K562 (cell line): ENCODE results near the gene ST6GALNAC6. TPM values are rescaled to one million over a fixed set of nuclear protein-coding genes. Genes with fewer than 3 reads are reported as not detected.
A peak's percentile ranks its signal among the peaks of the same experiment; 100 is the strongest.

Experiments
- CBX8 ChIP-seq: fragments of 200-600 bp; sonication (generic); IDR thresholded peaks from 2 replicates; pipeline ENCODE4 v1.6.1; 2012; ENCODE audit warnings: borderline replicate concordance, mixed run types, low read depth, mild to moderate bottlenecking, moderate library complexity, mixed read lengths, low read length, control low read depth, inconsistent platforms; ENCODE audit not compliant: poor library complexity, severe bottlenecking; ENCODE audit errors: extremely low read depth
- CEBPG ChIP-seq, 3 experiments: fragments of 200-800 bp in 1 of 3; sonication (Bioruptor generic) in 1 of 3; sonication (generic) in 1 of 3; formaldehyde crosslinking in 1 of 3; IDR thresholded peaks in 2 of 3; conservative IDR thresholded peaks in 1 of 3; 2 replicates each; pipeline versions ENCODE4 v1.6.1 to v1.8.0; 2016 to 2022; ENCODE audit warnings: missing compliant biosample characterization in 2 of 3, missing genetic modification characterization in 2 of 3, mild to moderate bottlenecking in 1 of 3, missing genetic modification reagents in 1 of 3
- ETS1 ChIP-seq: conservative IDR thresholded peaks from 2 replicates; pipeline ENCODE4 v1.6.1; 2011; ENCODE audit warnings: low read depth, mild to moderate bottlenecking, low read length; ENCODE audit not compliant: control insufficient read depth
- FOXJ3 ChIP-seq: sonication (generic); formaldehyde crosslinking; IDR thresholded peaks from 2 replicates; pipeline ENCODE4 v1.4.0; 2020; ENCODE audit warnings: mild to moderate bottlenecking, missing genetic modification reagents
- KAT7 ChIP-seq: sonication (generic); formaldehyde crosslinking; IDR thresholded peaks from 2 replicates; pipeline ENCODE4 v1.8.0; 2022; ENCODE audit warnings: missing genetic modification reagents, mild to moderate bottlenecking, borderline replicate concordance
- MIER1 ChIP-seq: fragments of 450-650 bp; IDR thresholded peaks from 2 replicates; pipeline ENCODE4 v1.6.1; 2016; ENCODE audit warnings: antibody characterized with exemption, mild to moderate bottlenecking, low read depth
- NR3C1 ChIP-seq: sonication (generic); formaldehyde crosslinking; IDR thresholded peaks from 2 replicates; pipeline ENCODE4 v1.8.1; 2022; ENCODE audit warnings: missing genetic modification reagents
- NRF1 ChIP-seq, 2 experiments: fragments of 450-650 bp; IDR thresholded peaks in 1 of 2; conservative IDR thresholded peaks in 1 of 2; 2 replicates each; pipeline ENCODE4 v1.6.1; 2014; ENCODE audit warnings: mild to moderate bottlenecking in 2 of 2
- PHTF2 ChIP-seq: fragments of 250-450 bp; sonication (Bioruptor Pico); IDR thresholded peaks from 2 replicates; pipeline ENCODE4 v1.5.0; 2021; ENCODE audit warnings: mild to moderate bottlenecking
- POLR2AphosphoS2 ChIP-seq: IDR thresholded peaks from 2 replicates; pipeline ENCODE4 v1.6.1; 2012; ENCODE audit warnings: low read length, improper control_type of control experiment
- PREB ChIP-seq: sonication (generic); formaldehyde crosslinking; IDR thresholded peaks from 2 replicates; pipeline ENCODE4 v1.8.1; 2023; ENCODE audit warnings: mild to moderate bottlenecking, missing genetic modification reagents
- PURB ChIP-seq: sonication (generic); formaldehyde crosslinking; IDR thresholded peaks from 2 replicates; pipeline ENCODE4 v1.9.0; 2021; ENCODE audit warnings: low read depth, mild to moderate bottlenecking, missing genetic modification reagents
- SRSF1 ChIP-seq: fragments of 200-400 bp; formaldehyde crosslinking; IDR thresholded peaks from 2 replicates; pipeline ENCODE4 v1.6.1; 2017; ENCODE audit warnings: mild to moderate bottlenecking, low read depth, low read length, moderate library complexity
- TAL1 ChIP-seq: fragments of 450-650 bp; IDR thresholded peaks from 2 replicates; pipeline ENCODE4 v1.6.1; 2016; ENCODE audit warnings: mild to moderate bottlenecking
- TFAM ChIP-seq: fragments of 250-450 bp; sonication (Bioruptor Pico); conservative IDR thresholded peaks from 2 replicates; pipeline ENCODE4 v1.5.0; 2021; ENCODE audit warnings: mild to moderate bottlenecking, moderate library complexity
- TRIM25 ChIP-seq: fragments of 450-650 bp; IDR thresholded peaks from 2 replicates; pipeline ENCODE4 v1.7.0; 2016; ENCODE audit warnings: borderline replicate concordance
- YY1 ChIP-seq, 3 experiments: IDR thresholded peaks; 2 replicates each; pipeline ENCODE4 v1.6.1; 2011; ENCODE audit warnings: low read length in 2 of 3, mild to moderate bottlenecking in 2 of 3, moderate library complexity in 2 of 3, borderline replicate concordance in 1 of 3, control low read depth in 1 of 3, low read depth in 1 of 3; ENCODE audit not compliant: insufficient read depth in 3 of 3, insufficient replicate concordance in 2 of 3, control insufficient read depth in 1 of 3, insufficient read length in 1 of 3; ENCODE audit errors: extremely low read depth in 1 of 3
- ZBTB17 ChIP-seq: fragments of 450-650 bp; formaldehyde crosslinking; IDR thresholded peaks from 2 replicates; pipeline ENCODE4 v1.4.0; 2020; ENCODE audit warnings: mild to moderate bottlenecking
- ZFP36 ChIP-seq: fragments of 150-350 bp; IDR thresholded peaks from 2 replicates; pipeline ENCODE4 v1.6.1; 2018; ENCODE audit warnings: low read length, low read depth; ENCODE audit not compliant: partially characterized antibody
- ZFPM2 ChIP-seq: fragments of 250-450 bp; sonication (Bioruptor Pico); IDR thresholded peaks from 2 replicates; pipeline ENCODE4 v1.5.1; 2022; ENCODE audit warnings: mild to moderate bottlenecking
- ZNF146 ChIP-seq: IDR thresholded peaks from one replicate; pipeline ENCODE4 v1.6.1; 2018; ENCODE audit warnings: missing compliant biosample characterization; ENCODE audit not compliant: unreplicated experiment
- ZNF175 ChIP-seq: fragments of 200-800 bp; sonication (Bioruptor generic); IDR thresholded peaks from 2 replicates; pipeline ENCODE4 v1.6.1; 2016; ENCODE audit warnings: low read depth, mild to moderate bottlenecking, missing genetic modification characterization, missing compliant biosample characterization
- ZNF785 ChIP-seq: fragments of 250-450 bp; sonication (Bioruptor Pico); IDR thresholded peaks from 2 replicates; pipeline ENCODE4 v1.4.0; 2020; ENCODE audit warnings: mild to moderate bottlenecking
- polyA plus RNA-seq, 8 experiments: library from polyadenylated mRNA; depleted of rRNA in 4 of 8; stranded (reverse) in 5 of 8; unstranded in 3 of 8; fragments of >200 nt; fragmentation: Nextera tagmentation in 2 of 8; fragmentation: Illumina TruSeq in 1 of 8; extraction: Ambion mirVana in 2 of 8; extraction: Trizol in 1 of 8; gene quantifications; 2 replicates each; pipeline versions ENCODE4 v1.2.1 to v1.2.3, GENCODE V29; 2011 to 2014; ENCODE audit warnings: inconsistent platforms in 1 of 8, missing spikeins in 1 of 8
- total RNA-seq, 7 experiments: library from RNA; depleted of rRNA in 6 of 7; stranded (reverse); fragments of >200 nt in 6 of 7; fragmentation: Illumina TruSeq in 2 of 7; extraction: Trizol in 2 of 7; gene quantifications; 2 replicates each; pipeline versions ENCODE4 v1.2.1 to v1.2.3, GENCODE V29; 2011 to 2021; ENCODE audit warnings: low replicate concordance in 1 of 7

ST6GALNAC6 gene
- total and polyA plus RNA-seq, 9 of the 15 experiments (the other 6 are each of a cell fraction or from before 2014, with no cell fraction given) = 0.13 to 23.0 (median 14.5) TPM

GRCh38 chr9:127865645-127866464 is 33.5 kb downstream of the ST6GALNAC6 start (continued):
- TF ChIP-seq PREB (CRISPR knock-in tag) (no peak), ZNF785 (CRISPR knock-in tag) (no peak; the same call in 1 of the 2 replicates), ZBTB17 (CRISPR knock-in tag) (0 out of 2 replicates have a peak, but pooled peaks have one; percentile 38), PHTF2 (CRISPR knock-in tag) (no peak), SRSF1 (no peak), POLR2AphosphoS2 (no peak), MIER1 (no peak), NR3C1 (no peak), ZNF146 (CRISPR knock-in tag) (no peak), ZNF175 (no peak), CBX8 (no peak), NRF1 (conservative IDR thresholded peaks at IDR 0.05 in 1 of 2, IDR thresholded peaks at IDR 0.05 in 1 of 2) (no peak), TFAM (CRISPR knock-in tag) (no peak), PURB (CRISPR knock-in tag) (no peak), FOXJ3 (CRISPR knock-in tag) (no peak), TRIM25 (no peak), CEBPG (CRISPR knock-in tag; IDR thresholded peaks at IDR 0.05) (no peak), CEBPG (tag; conservative IDR thresholded peaks at IDR 0.05 in 1 of 2, IDR thresholded peaks at IDR 0.05 in 1 of 2) (no peak), ZFP36 (no peak), TAL1 (peak; percentile 16; the same call in 1 of the 2 replicates), KAT7 (CRISPR knock-in tag) (no peak), ETS1 (no peak), ZFPM2 (CRISPR knock-in tag) (no peak), YY1 (IDR thresholded peaks at IDR 0.05; ENCODE audit: borderline replicate concordance in 1 of 3, control insufficient read depth in 1 of 3, extremely low read depth in 1 of 3, insufficient read depth in 3 of 3, insufficient read length in 1 of 3, insufficient replicate concordance in 2 of 3, low read depth in 1 of 3, low read length in 2 of 3) (no peak)
